HEK293T (cell line): ENCODE data around the gene MAST3.

Experiments used
- FOXK2 ChIP-seq: fragments of 450-650 bp; IDR thresholded peaks from 2 replicates; pipeline ENCODE4 v1.6.1; 2016; ENCODE audit warnings: mild to moderate bottlenecking
- L3MBTL2 ChIP-seq: fragments of 450-650 bp; conservative IDR thresholded peaks from 2 replicates; pipeline ENCODE4 v1.6.1; 2016; ENCODE audit warnings: mild to moderate bottlenecking
- LEF1 ChIP-seq: fragments of 450-650 bp; IDR thresholded peaks from 2 replicates; pipeline ENCODE4 v1.6.1; 2017; ENCODE audit warnings: mild to moderate bottlenecking, borderline replicate concordance
- SP1 ChIP-seq: fragments of 450-650 bp; IDR thresholded peaks from 2 replicates; pipeline ENCODE4 v1.6.1; 2017

DNA sequence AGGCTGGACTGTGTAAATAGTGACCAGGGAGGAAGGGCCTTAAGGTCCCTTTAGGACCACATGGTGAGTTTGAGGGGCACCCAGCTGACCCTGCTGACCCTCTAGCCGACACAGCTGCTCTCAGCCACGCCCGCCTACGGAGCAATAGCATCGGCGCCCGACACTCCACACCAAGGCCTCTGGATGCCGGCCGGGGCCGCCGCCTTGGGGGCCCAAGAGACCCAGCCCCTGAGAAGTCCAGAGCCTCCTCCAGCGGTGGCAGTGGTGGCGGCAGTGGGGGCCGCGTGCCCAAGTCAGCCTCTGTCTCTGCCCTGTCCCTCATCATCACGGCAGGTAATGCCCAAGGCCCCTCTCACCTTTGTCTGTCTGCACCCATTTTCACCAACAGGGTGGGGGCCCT is 46.8 kb downstream of the MAST3 start:
- no peak for TF ChIP-seq FOXK2
- TF ChIP-seq SP1 = no peak
- TF ChIP-seq LEF1 = no peak
- no peak for TF ChIP-seq L3MBTL2
